ENCODE data around the gene KEAP1.

KEAP1 gene

DNA sequence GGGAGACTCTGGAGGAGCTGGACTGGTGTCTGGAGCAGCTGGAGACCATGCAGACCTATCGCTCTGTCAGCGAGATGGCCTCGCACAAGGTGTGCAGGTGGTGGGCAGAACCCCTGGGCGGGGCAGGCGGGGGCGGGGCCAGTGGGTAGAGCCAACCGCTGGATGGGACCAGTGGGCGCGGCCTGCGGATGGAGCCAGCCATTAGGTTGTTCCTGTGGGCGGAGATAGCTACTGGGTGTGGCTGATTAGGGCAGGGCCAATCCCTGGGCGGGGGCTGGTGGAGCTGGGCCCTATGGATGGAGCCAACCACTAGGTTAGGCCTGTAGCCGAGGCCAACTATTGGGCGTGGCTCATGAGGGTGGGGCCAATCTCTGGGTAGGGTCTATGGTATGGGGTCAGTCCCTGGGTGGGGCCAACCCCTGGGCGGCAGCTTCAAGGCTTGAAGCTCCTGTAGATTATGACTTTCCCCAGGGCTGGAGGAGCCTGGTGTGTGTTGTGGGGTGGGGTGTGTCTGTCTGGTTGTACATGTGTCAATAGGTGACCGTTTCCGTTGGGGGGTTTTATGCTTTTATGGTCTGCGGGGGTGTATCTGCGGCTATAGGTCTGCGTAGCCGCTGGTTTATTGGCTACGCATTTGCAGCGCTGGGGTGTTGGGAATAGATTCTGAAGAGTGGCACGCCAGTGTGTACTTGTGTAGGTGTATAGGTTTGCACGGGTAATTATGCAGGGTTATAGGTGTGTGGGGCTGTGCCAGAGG is 52.1 kb downstream of the KEAP1 start:
- DNase-seq (ENCODE audit: low read depth in 4 of 4, low spot score in 1 of 4) = no peak

DNA sequence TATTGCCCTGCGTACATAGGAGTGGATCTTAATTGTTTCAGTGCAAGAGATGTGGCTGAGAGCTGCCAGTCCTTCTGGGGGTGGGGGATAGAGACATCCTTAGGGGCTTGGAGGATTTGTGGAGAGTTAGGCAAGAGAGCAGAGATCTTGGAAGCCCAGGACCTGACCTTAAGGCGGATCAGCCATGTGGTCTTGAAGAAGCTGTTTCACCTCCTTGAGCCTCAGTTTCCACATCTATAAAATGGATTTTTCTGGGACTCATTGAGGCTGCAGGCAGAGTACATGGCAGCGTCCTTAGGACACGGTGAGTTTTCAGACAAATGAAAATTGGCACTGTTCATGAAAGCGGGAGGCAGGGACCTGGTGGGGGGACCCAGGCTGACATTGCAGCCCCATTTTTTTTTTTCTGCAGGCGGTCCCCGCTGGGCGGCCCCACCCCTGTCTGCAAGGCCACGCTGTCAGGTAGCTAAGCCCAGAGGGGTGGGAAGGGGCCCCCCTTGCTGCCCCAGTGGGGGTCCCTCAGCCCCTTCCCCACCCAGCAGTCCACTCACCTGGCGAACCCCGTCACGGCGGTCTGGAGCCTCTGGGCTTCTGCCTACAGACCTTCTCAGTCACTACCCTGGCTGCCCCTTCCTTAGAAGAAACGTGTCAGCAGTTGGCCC is 52.8 kb downstream of the KEAP1 start:
- no peak for DNase-seq (ENCODE audit: low read depth in 4 of 4, low spot score in 1 of 4)

DNA sequence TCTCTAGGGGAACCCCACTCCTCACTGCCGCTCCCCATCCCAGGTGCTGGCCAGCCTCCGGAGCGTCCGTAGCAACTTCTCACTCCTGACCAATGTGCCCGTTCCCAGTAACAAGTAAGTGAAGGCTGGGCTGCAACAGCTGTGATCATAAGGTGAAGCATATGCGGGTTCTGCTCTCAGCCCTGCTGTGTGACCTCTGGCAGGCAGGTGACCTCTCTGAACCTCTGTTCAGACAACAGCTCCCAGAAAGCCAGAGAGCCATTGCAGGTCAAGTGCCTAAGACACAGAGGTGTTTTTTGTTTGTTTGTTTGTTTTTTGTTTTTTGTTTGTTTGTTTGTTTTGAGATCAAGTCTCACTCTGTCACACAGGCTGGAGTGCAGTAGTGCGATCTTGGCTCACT is 54.1 kb downstream of the KEAP1 start:
- no peak for DNase-seq (ENCODE audit: low read depth in 4 of 4, low spot score in 1 of 4)

DNA sequence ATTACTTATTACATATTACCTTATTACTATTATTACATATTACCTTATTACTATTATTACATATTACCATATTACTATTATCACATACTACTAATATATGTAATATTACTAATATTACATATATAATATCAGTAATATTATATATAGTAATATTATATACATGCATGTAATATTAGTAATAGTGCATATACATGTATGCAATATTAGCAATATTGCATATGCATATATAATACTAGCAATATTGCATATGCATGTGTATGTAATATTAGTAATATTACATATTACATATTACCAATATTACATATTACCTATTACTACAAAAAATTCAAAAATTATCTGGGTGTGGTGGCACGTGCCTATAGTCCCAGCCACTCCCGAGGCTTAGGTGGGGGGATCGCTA is 60.5 kb downstream of the KEAP1 start:
- no peak for DNase-seq (ENCODE audit: low read depth in 4 of 4, low spot score in 1 of 4)

DNA sequence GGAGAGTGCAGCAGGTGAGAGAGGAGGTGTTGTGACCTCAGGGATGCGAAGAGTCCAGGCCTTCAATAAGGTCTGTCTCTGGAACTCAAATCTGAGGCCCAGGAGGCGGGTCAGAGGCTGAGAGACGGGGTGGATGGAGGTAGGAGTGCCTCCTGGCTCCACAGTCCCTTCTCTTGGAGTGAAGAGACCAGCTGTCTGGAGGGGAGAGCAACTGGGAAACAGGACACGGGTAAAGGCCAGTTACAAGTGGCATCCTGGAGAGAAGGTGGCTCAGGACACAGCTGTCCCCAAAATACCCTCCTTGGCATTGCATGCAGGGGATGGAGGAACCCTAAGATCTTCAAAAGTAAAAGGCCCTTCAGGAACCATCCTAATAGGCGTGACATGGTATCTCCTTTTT is 63.6 kb downstream of the KEAP1 start:
- no peak for DNase-seq (ENCODE audit: low read depth in 4 of 4, low spot score in 1 of 4)

Data from stimulated activated CD4-positive, alpha-beta T cell treated with anti-CD3 and anti-CD28 coated beads, Interleukin-1b, Interleukin-23, amount 100 ng/mL, for 24 hours (primary cell).